ENCODE data around the gene DPEP1. TPM values are rescaled to one million over a fixed set of nuclear protein-coding genes. Genes with fewer than 3 reads are reported as not detected.

Gene DPEP1
- total RNA-seq, 1 experiment from 2014 or later: 1.1 TPM

GRCh38 chr16:89604764-89605163, 8.7 kb upstream of the DPEP1 start:
- no peak overlapping the region for H4K91ac ChIP-seq (ENCODE audit: insufficient read length, low read depth, low read length)
- H2BK120ac ChIP-seq (ENCODE audit: low read depth, low read length, poor library complexity, severe bottlenecking): no peak overlapping the region
- H3K27me3 Mint-ChIP-seq (ENCODE audit: low read depth): peaks cover 7% of the 10 kb centered on the region
- H2AFZ ChIP-seq (ENCODE audit: low read length): no peak overlapping the region
- TF ChIP-seq, protein P1, sequence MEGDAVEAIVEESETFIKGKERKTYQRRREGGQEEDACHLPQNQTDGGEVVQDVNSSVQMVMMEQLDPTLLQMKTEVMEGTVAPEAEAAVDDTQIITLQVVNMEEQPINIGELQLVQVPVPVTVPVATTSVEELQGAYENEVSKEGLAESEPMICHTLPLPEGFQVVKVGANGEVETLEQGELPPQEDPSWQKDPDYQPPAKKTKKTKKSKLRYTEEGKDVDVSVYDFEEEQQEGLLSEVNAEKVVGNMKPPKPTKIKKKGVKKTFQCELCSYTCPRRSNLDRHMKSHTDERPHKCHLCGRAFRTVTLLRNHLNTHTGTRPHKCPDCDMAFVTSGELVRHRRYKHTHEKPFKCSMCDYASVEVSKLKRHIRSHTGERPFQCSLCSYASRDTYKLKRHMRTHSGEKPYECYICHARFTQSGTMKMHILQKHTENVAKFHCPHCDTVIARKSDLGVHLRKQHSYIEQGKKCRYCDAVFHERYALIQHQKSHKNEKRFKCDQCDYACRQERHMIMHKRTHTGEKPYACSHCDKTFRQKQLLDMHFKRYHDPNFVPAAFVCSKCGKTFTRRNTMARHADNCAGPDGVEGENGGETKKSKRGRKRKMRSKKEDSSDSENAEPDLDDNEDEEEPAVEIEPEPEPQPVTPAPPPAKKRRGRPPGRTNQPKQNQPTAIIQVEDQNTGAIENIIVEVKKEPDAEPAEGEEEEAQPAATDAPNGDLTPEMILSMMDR (conservative IDR thresholded peaks at IDR 0.05): no peak
- no peak overlapping the region for H2AK5ac ChIP-seq (ENCODE audit: insufficient read length, low read length)
- H3K23ac ChIP-seq (ENCODE audit: insufficient read length, low read depth, low read length): no peak overlapping the region
- no peak overlapping the region for H2BK15ac ChIP-seq (ENCODE audit: low read depth, low read length)
- no peak overlapping the region for H2BK20ac ChIP-seq (ENCODE audit: low read depth, low read length, poor library complexity, severe bottlenecking)
- H3K9me3 Mint-ChIP-seq: no peaks in the 10 kb centered on the region
- H3K14ac ChIP-seq (ENCODE audit: insufficient read depth, low read length): no peak overlapping the region
- no peaks in the 10 kb centered on the region for H3K79me2 ChIP-seq (ENCODE audit: insufficient read depth, low read length)
- no peak overlapping the region for H3K9ac ChIP-seq (ENCODE audit: extremely low read depth, insufficient read length, low read length)
- no peak overlapping the region for H3K27ac Mint-ChIP-seq
- no peak overlapping the region for H3K27ac ChIP-seq (ENCODE audit: insufficient read length, low read depth, low read length)
- peaks cover 5 to 8% of the 10 kb centered on the region in 2 experiments for H3K4me1 Mint-ChIP-seq
- no peaks in the 10 kb centered on the region for H3K9me3 ChIP-seq (ENCODE audit: control insufficient read depth, low read depth, low read length)
- DNase-seq: no peak
- no peaks in the 10 kb centered on the region for H3K27me3 ChIP-seq (ENCODE audit: insufficient read depth, low read length)
- H3K36me3 Mint-ChIP-seq (ENCODE audit: insufficient read depth in 1 of 3, low read depth in 3 of 3): no peaks in the 10 kb centered on the region
- H3K56ac ChIP-seq (ENCODE audit: insufficient read length, low read depth, low read length): no peak overlapping the region
- H3K79me1 ChIP-seq (ENCODE audit: insufficient read depth, low read depth, low read length, poor library complexity, severe bottlenecking): no peaks in the 10 kb centered on the region
- H3K4me3 Mint-ChIP-seq: no peak overlapping the region
- no peak overlapping the region for H2BK5ac ChIP-seq (ENCODE audit: insufficient read length, low read length)
- peaks cover 2% of the 10 kb centered on the region for H3K23me2 ChIP-seq (ENCODE audit: insufficient read length, low read depth, low read length, poor library complexity, severe bottlenecking)
- whole genome bisulfite sequencing (ENCODE audit: extremely low coverage, insufficient read length, low lambda C conversion rate): no CpG with 5 or more reads among the region's 16 CpGs
- H3K18ac ChIP-seq (ENCODE audit: insufficient read length, low read depth, low read length): no peak overlapping the region
- no peak overlapping the region for H4K8ac ChIP-seq (replicated peaks; ENCODE audit: insufficient read length, low read depth, low read length)
- no peak overlapping the region for H3K4ac ChIP-seq (ENCODE audit: low read depth, low read length)
- no peak overlapping the region for H3T11ph ChIP-seq (ENCODE audit: low read length)
- no peak overlapping the region for H2BK12ac ChIP-seq (ENCODE audit: insufficient read length, low read depth, low read length)
- no peaks in the 10 kb centered on the region; the same call in 1 of the 2 replicates for H3K4me1 ChIP-seq (ENCODE audit: insufficient read depth, low read length)
- H4K5ac ChIP-seq (ENCODE audit: insufficient read length, low read depth, low read length): no peak overlapping the region
- H3K4me2 ChIP-seq (ENCODE audit: insufficient read depth, insufficient read length, low read length): no peak overlapping the region
- no peaks in the 10 kb centered on the region for H4K20me1 ChIP-seq (ENCODE audit: control insufficient read depth, insufficient read depth, insufficient read length)

Data from H9 (cell line).